ENCODE results near the gene PIM2. TPM values are rescaled to one million over a fixed set of nuclear protein-coding genes. Genes with fewer than 3 reads are reported as not detected.

The PIM2 gene
- total and polyA plus RNA-seq, 9 of the 15 experiments (the other 6 are each of a cell fraction or from before 2014, with no cell fraction given): 67.6 to 191 (median 108) TPM

- TF ChIP-seq E2F8 (IDR thresholded peaks at IDR 0.05; ENCODE audit: low read depth, partially characterized antibody) (peak; percentile 83), IFI16 (CRISPR knock-in tag; IDR thresholded peaks at IDR 0.05) (no peak), CHD2 (IDR thresholded peaks at IDR 0.05; ENCODE audit: low read depth, low read length) (peak; percentile 63), ZNF143 (CRISPR knock-in tag; IDR thresholded peaks at IDR 0.05) (no peak), PRDM10 (IDR thresholded peaks at IDR 0.05; ENCODE audit: partially characterized antibody) (peak; percentile 20), CBX2 (IDR thresholded peaks at IDR 0.05; ENCODE audit: insufficient read depth, low read length, poor library complexity, severe bottlenecking) (no peak), RFX1 (IDR thresholded peaks at IDR 0.05) (peak; percentile 96), BCLAF1 (IDR thresholded peaks at IDR 0.05; ENCODE audit: borderline replicate concordance in 1 of 2, control insufficient read depth in 1 of 2, low read depth in 2 of 2, low read length in 1 of 2) (no peak), CREB5 (CRISPR knock-in tag; IDR thresholded peaks at IDR 0.05) (no peak), SLC30A9 (CRISPR knock-in tag; IDR thresholded peaks at IDR 0.05) (no peak), NFIC (IDR thresholded peaks at IDR 0.05) (peak; percentile 58), FOS (IDR thresholded peaks at IDR 0.05; ENCODE audit: extremely low read depth, insufficient read length) (peak; percentile 84), HOMEZ (CRISPR knock-in tag; IDR thresholded peaks at IDR 0.05) (no peak)
Measured at GRCh38 chrX:48957827-48958634, 39.2 kb upstream of the PIM2 start (continued).

All from K562 (cell line).